SK-N-MC (cell line): Measurements from ENCODE around the gene CCDC6.

Source experiments
- DNase-seq: peaks from one replicate; pipeline ENCODE4 v3.0.0-alpha.2; 2011; ENCODE audit warnings: low read depth, low spot score
- H3K27ac ChIP-seq: fragments of 200-600 bp; sonication (generic); 2 replicates; pipeline ENCODE4 v1.5.1; 2016; ENCODE audit warnings: mixed run types
- H3K36me3 ChIP-seq: fragments of 200-600 bp; sonication (generic); 2 replicates; pipeline ENCODE4 v1.6.1; 2017; ENCODE audit warnings: antibody characterized with exemption, low read length, mixed read lengths; ENCODE audit not compliant: insufficient read depth
- H3K4me3 ChIP-seq: fragments of 200-600 bp; sonication (generic); 2 replicates; pipeline ENCODE4 v1.5.1; 2016
- H3K9ac ChIP-seq: fragments of 200-600 bp; sonication (generic); 2 replicates; pipeline ENCODE4 v1.8.0; 2017; ENCODE audit warnings: mixed run types, mixed read lengths; ENCODE audit not compliant: insufficient read length
- H3K9me3 ChIP-seq: fragments of 200-600 bp; sonication (generic); 2 replicates; pipeline ENCODE4 v1.6.1; 2017; ENCODE audit warnings: low read depth, mild to moderate bottlenecking, antibody characterized with exemption, low read length, moderate library complexity, mixed read lengths
- EZH2 ChIP-seq: fragments of 200-600 bp; sonication (generic); IDR thresholded peaks from one replicate; pipeline ENCODE4 v1.6.1; 2017; ENCODE audit warnings: antibody characterized with exemption
- FOXP2 ChIP-seq: optimal IDR thresholded peaks from 2 replicates; pipeline ENCODE3; 2011; ENCODE audit warnings: mild to moderate bottlenecking, moderate library complexity; ENCODE audit not compliant: insufficient read depth; ENCODE audit errors: extremely low read length, control extremely low read depth
- POLR2AphosphoS5 ChIP-seq: IDR thresholded peaks from 2 replicates; pipeline ENCODE4 v1.6.1; 2012; ENCODE audit warnings: mild to moderate bottlenecking, low read depth, low read length, borderline replicate concordance

CCDC6 gene

GRCh38 chr10:59872892-59873463, 33.4 kb downstream of the CCDC6 start:
- Histone ChIP-seq H3K36me3 (no peaks in the 10 kb centered on the region), H3K9ac (no peak overlapping the region), H3K27ac (no peak overlapping the region), H3K4me3 (no peak overlapping the region), H3K9me3 (no peaks in the 10 kb centered on the region)
- no peak for DNase-seq
- TF ChIP-seq FOXP2 = no peak
- TF ChIP-seq POLR2AphosphoS5 = no peak
- TF ChIP-seq EZH2 = no peak

- Histone ChIP-seq H3K9me3 (no peaks in the 10 kb centered on the region), H3K9ac (no peak overlapping the region), H3K4me3 (no peak overlapping the region), H3K27ac (no peak overlapping the region), H3K36me3 (no peaks in the 10 kb centered on the region)
- DNase-seq = no peak
- no peak for TF ChIP-seq POLR2AphosphoS5
Observed at GRCh38 chr10:59870152-59870551, 36.2 kb downstream of the CCDC6 start.

GRCh38 chr10:59869594-59869940, 36.8 kb downstream of the CCDC6 start:
- no peaks in the 10 kb centered on the region for H3K9me3 ChIP-seq
- H3K9ac ChIP-seq = no peak overlapping the region
- no peak overlapping the region for H3K27ac ChIP-seq
- H3K4me3 ChIP-seq = no peak overlapping the region
- no peak for DNase-seq
- no peaks in the 10 kb centered on the region for H3K36me3 ChIP-seq
- TF ChIP-seq FOXP2 = no peak
- TF ChIP-seq POLR2AphosphoS5 = no peak
- no peak for TF ChIP-seq EZH2

GRCh38 chr10:59868696-59869593, 37.4 kb downstream of the CCDC6 start:
- H3K27ac ChIP-seq = no peak overlapping the region
- DNase-seq = no peak
- TF ChIP-seq POLR2AphosphoS5 (no peak), FOXP2 (no peak), EZH2 (no peak)

GRCh38 chr10:59867590-59867989, 38.8 kb downstream of the CCDC6 start:
- Histone ChIP-seq H3K9me3 (no peaks in the 10 kb centered on the region), H3K9ac (no peak overlapping the region), H3K27ac (no peak overlapping the region), H3K36me3 (no peaks in the 10 kb centered on the region), H3K4me3 (no peak overlapping the region)
- DNase-seq = no peak
- TF ChIP-seq EZH2 (no peak), FOXP2 (no peak), POLR2AphosphoS5 (no peak)

More at GRCh38 chr10:59868696-59869593, 37.4 kb downstream of the CCDC6 start:
- H3K9me3 ChIP-seq = no peaks in the 10 kb centered on the region
- no peak overlapping the region for H3K4me3 ChIP-seq
- no peak overlapping the region for H3K9ac ChIP-seq
- H3K36me3 ChIP-seq = no peaks in the 10 kb centered on the region

GRCh38 chr10:59865101-59865500, 41.3 kb downstream of the CCDC6 start:
- no peak overlapping the region for H3K4me3 ChIP-seq
- no peaks in the 10 kb centered on the region for H3K36me3 ChIP-seq
- no peak for DNase-seq
- H3K9me3 ChIP-seq = no peaks in the 10 kb centered on the region
- TF ChIP-seq EZH2 (no peak), POLR2AphosphoS5 (no peak), FOXP2 (no peak)
- no peak overlapping the region for H3K9ac ChIP-seq
- no peak overlapping the region for H3K27ac ChIP-seq

- Histone ChIP-seq H3K4me3 (no peak overlapping the region), H3K27ac (no peak overlapping the region), H3K36me3 (no peaks in the 10 kb centered on the region), H3K9me3 (no peaks in the 10 kb centered on the region), H3K9ac (no peak overlapping the region)
- TF ChIP-seq FOXP2 (no peak), EZH2 (no peak), POLR2AphosphoS5 (no peak)
- DNase-seq = no peak
Observed at GRCh38 chr10:59864141-59864962, 42.0 kb downstream of the CCDC6 start.

- Histone ChIP-seq H3K4me3 (no peak overlapping the region), H3K36me3 (no peaks in the 10 kb centered on the region), H3K9me3 (no peaks in the 10 kb centered on the region), H3K9ac (no peak overlapping the region), H3K27ac (no peak overlapping the region)
- DNase-seq = no peak
- TF ChIP-seq FOXP2 = no peak
- no peak for TF ChIP-seq EZH2
- TF ChIP-seq POLR2AphosphoS5 = no peak
Observed at GRCh38 chr10:59859570-59859969, 46.8 kb downstream of the CCDC6 start.
